Measurements from ENCODE around the gene EIF1AY. TPM values are rescaled to one million over a fixed set of nuclear protein-coding genes. Genes with fewer than 3 reads are reported as not detected.

EIF1AY gene
- not detected in 2 replicates for total RNA-seq (2013; cell fraction: nucleolus; rRNA removed)
- total RNA-seq (2014; rRNA removed) (not detected in 2 replicates), total RNA-seq (2014; rRNA removed; fragmentation: Illumina TruSeq; extraction: Trizol) (not detected in 2 replicates), total RNA-seq (2021) (0.21 TPM in 1 of 2 replicates, not detected in the other), polyA plus RNA-seq (2011; rRNA removed) (not detected in 2 replicates), polyA plus RNA-seq (2014; fragmentation: Illumina TruSeq; extraction: Trizol) (not detected in 2 replicates), polyA plus RNA-seq (2014; fragmentation: Nextera tagmentation; extraction: Ambion mirVana) (not detected), polyA plus RNA-seq (2014; rRNA removed) (not detected in 2 replicates), polyA plus RNA-seq (2016; fragmentation: Nextera tagmentation; extraction: Ambion mirVana) (not detected), polyA minus RNA-seq (2011; rRNA and poly(A)+ RNA removed) (not detected in 2 replicates), Bru-seq, nascent RNA (percentile 5 among the genes with signal in this experiment), BruChase-seq, experiment 1, labeled RNA remaining after a 6-hour chase (not detected), BruChase-seq, experiment 2, labeled RNA remaining after a 2-hour chase (not detected)
- polyA plus RNA-seq (2011; ENCODE audit: low read depth) = not detected
- polyA plus RNA-seq (2011; cell fraction: cytosol; rRNA removed) = not detected in 2 replicates
- polyA plus RNA-seq (2011; cell fraction: nucleus; rRNA removed) = not detected in 2 replicates
- not detected in 2 replicates for polyA plus RNA-seq (2012)
- polyA minus RNA-seq (2011; cell fraction: cytosol; rRNA and poly(A)+ RNA removed) = not detected in 2 replicates
- not detected in 2 replicates for polyA minus RNA-seq (2011; cell fraction: nucleus; rRNA and poly(A)+ RNA removed)
- long read RNA-seq, experiment 1 = 0 reads
- long read RNA-seq, experiment 2 = 0 reads

GRCh38 chrY:20575531-20576121 lies at the start of gene EIF1AY:
EIF1AY (plus strand) TSS chrY:20575776; CDS start chrY:20575872, 96 bp downstream.
- H3K79me2 ChIP-seq (ENCODE audit: control insufficient read depth, insufficient read depth, low read length) = no peaks in the 10 kb centered on the region
- no peaks in the 10 kb centered on the region for H3K4me1 ChIP-seq (ENCODE audit: control insufficient read depth, insufficient read depth, low read length)
- SMC1A ChIA-PET (ENCODE audit: uncharacterized antibody, unreplicated experiment) = no interaction called here
- no peak within 1 kb of the TSS for H3K4me2 ChIP-seq (ENCODE audit: control insufficient read depth, insufficient read depth)
- FAIRE-seq (no peak), ATAC-seq (no peak), DNase-seq (ENCODE audit: low read depth, low spot score) (no peak)
- H2AFZ ChIP-seq (ENCODE audit: control insufficient read depth, low read depth, low read length) = no peak within 1 kb of the TSS
- H4K20me1 ChIP-seq (ENCODE audit: control insufficient read depth, insufficient read depth) = no peaks in the 10 kb centered on the region
- H3K27ac ChIP-seq (ENCODE audit: control insufficient read depth, insufficient read depth) = no peak within 1 kb of the TSS
- in situ Hi-C loops (cut with MboI) (no loop called here), intact Hi-C loops (cut with micrococcal nuclease; ENCODE audit: unreplicated experiment) (no loop called here)
- no peak within 1 kb of the TSS for H3K9ac ChIP-seq (ENCODE audit: control insufficient read depth, insufficient read depth, low read length)
- RAD21 ChIA-PET (ENCODE audit: unreplicated experiment) = no interaction called here
- CTCF ChIA-PET = no interaction called here
- H3K9me3 ChIP-seq (replicated peaks; ENCODE audit: control insufficient read depth, insufficient read depth, low read length) = no peaks in the 10 kb centered on the region
- WGBS (ENCODE audit: insufficient coverage, insufficient replicate concordance, low lambda C conversion rate, missing lambda C conversion rate) = no CpG with 5 or more reads among the region's 31 CpGs
- BruUV-seq (replicated peaks) = no TSS peak
- no peak within 1 kb of the TSS for H3K4me3 ChIP-seq
- H3K27me3 ChIP-seq (replicated peaks in 1 of 2; ENCODE audit: control insufficient read depth in 2 of 2, insufficient read depth in 2 of 2, low read length in 1 of 2) = no peaks in the 10 kb centered on the region
- H3K36me3 ChIP-seq (ENCODE audit: control insufficient read depth in 2 of 2, insufficient read depth in 2 of 2, low read length in 1 of 2) = no peaks in the 10 kb centered on the region
- POLR2A ChIA-PET = no interaction called here
- TF ChIP-seq CBFB (IDR thresholded peaks at IDR 0.05; ENCODE audit: low read depth) = no peak
- no peak for TF ChIP-seq ZBTB4 (CRISPR knock-in tag; IDR thresholded peaks at IDR 0.05)
- TF ChIP-seq MEF2B (IDR thresholded peaks at IDR 0.05; ENCODE audit: partially characterized antibody, poor library complexity, severe bottlenecking) = no peak
- no peak for TF ChIP-seq ZZZ3 (IDR thresholded peaks at IDR 0.05; ENCODE audit: control insufficient read depth, insufficient read length, low read depth)
- no peak for TF ChIP-seq CBX3 (IDR thresholded peaks at IDR 0.05; ENCODE audit: borderline replicate concordance, low read depth)
- TF ChIP-seq FOXM1 (IDR thresholded peaks at IDR 0.05; ENCODE audit: low read depth, low read length) = no peak
- no peak for TF ChIP-seq SIX5 (IDR thresholded peaks at IDR 0.05; ENCODE audit: low read depth, low read length, severe bottlenecking)
- no peak for TF ChIP-seq EGR1 (IDR thresholded peaks at IDR 0.05; ENCODE audit: borderline replicate concordance in 1 of 2, low read depth in 2 of 2, low read length in 2 of 2)
- no peak for TF ChIP-seq SREBF2 (IDR thresholded peaks at IDR 0.05; ENCODE audit: low read length)
- no peak for TF ChIP-seq CBX5 (IDR thresholded peaks at IDR 0.05; ENCODE audit: low read depth)
- TF ChIP-seq MXI1 (IDR thresholded peaks at IDR 0.05; ENCODE audit: low read depth, low read length) = no peak
- no peak for TF ChIP-seq MLLT1 (IDR thresholded peaks at IDR 0.05)
- TF ChIP-seq MEF2A (IDR thresholded peaks at IDR 0.05; ENCODE audit: insufficient read depth, low read depth, low read length) = no peak
- TF ChIP-seq PBX3 (IDR thresholded peaks at IDR 0.05; ENCODE audit: insufficient replicate concordance, low read depth, low read length) = no peak
- no peak for TF ChIP-seq POU2F2 (IDR thresholded peaks at IDR 0.05; ENCODE audit: borderline replicate concordance, low read depth, low read length)
- TF ChIP-seq CHD1 (IDR thresholded peaks at IDR 0.05; ENCODE audit: low read depth, low read length) = no peak

Data from GM12878 (cell line).